HG03095 (cell line): ENCODE results near the gene DALRD3.

Source experiments
- ATAC-seq: cut with Tn5 transposase; IDR thresholded peaks from one replicate; pipeline ENCODE4 v1.9.1; 2021; ENCODE audit warnings: moderate library complexity; ENCODE audit not compliant: unreplicated experiment

The DALRD3 gene

GRCh38 chr3:49017971-49018706, at the start of gene DALRD3:
TSS of gene DALRD3 (minus strand) at chr3:49018580. CDS start at chr3:49018564, 16 bp downstream.
- peak; percentile 25 for ATAC-seq

GRCh38 chr3:49058011-49058410, 39.6 kb upstream of the DALRD3 start:
- no peak for ATAC-seq

GRCh38 chr3:49057268-49057667, 38.9 kb upstream of the DALRD3 start:
- no peak for ATAC-seq

- no peak for ATAC-seq
Measured at GRCh38 chr3:49054344-49054862, 36.0 kb upstream of the DALRD3 start.

GRCh38 chr3:49053543-49053942, 35.2 kb upstream of the DALRD3 start:
- no peak for ATAC-seq

- no peak for ATAC-seq
Measured at GRCh38 chr3:49035281-49035680, 16.9 kb upstream of the DALRD3 start.

- ATAC-seq: no peak
Measured at GRCh38 chr3:49034650-49035049, 16.3 kb upstream of the DALRD3 start.

- no peak for ATAC-seq
Measured at GRCh38 chr3:49032646-49033304, 14.4 kb upstream of the DALRD3 start.

GRCh38 chr3:49030321-49030720, 11.9 kb upstream of the DALRD3 start:
- ATAC-seq: no peak

- no peak for ATAC-seq
Measured at GRCh38 chr3:49029563-49029884, 11.1 kb upstream of the DALRD3 start.

GRCh38 chr3:49028673-49029562, 10.5 kb upstream of the DALRD3 start, which contains the start of gene IMPDH2:
TSS of gene IMPDH2 (minus strand) at chr3:49029398. CDS start at chr3:49029350, 48 bp downstream.
- peak; percentile 82 for ATAC-seq

GRCh38 chr3:49028298-49028672, 9.9 kb upstream of the DALRD3 start:
- ATAC-seq: no peak

GRCh38 chr3:49027634-49028033, 9.3 kb upstream of the DALRD3 start:
- ATAC-seq: no peak

GRCh38 chr3:49026536-49026935, 8.2 kb upstream of the DALRD3 start:
- no peak for ATAC-seq

GRCh38 chr3:49025793-49026520, 7.6 kb upstream of the DALRD3 start:
- no peak for ATAC-seq

GRCh38 chr3:49025005-49025792, 6.8 kb upstream of the DALRD3 start:
- ATAC-seq: no peak

- ATAC-seq: no peak
Measured at GRCh38 chr3:49024449-49024848, 6.1 kb upstream of the DALRD3 start.

- ATAC-seq: no peak
Measured at GRCh38 chr3:49023775-49024174, 5.4 kb upstream of the DALRD3 start.

- ATAC-seq: no peak
Measured at GRCh38 chr3:49022688-49023171, 4.3 kb upstream of the DALRD3 start.
